Keratinocyte (primary cell): ENCODE data around the gene FLT3LG. TPM values are rescaled to one million over a fixed set of nuclear protein-coding genes. Genes with fewer than 3 reads are reported as not detected.
A peak's percentile ranks its signal among the peaks of the same experiment; 100 is the strongest.

Experiments
- DNase-seq: peaks from one replicate; pipeline ENCODE4 v3.0.0-alpha.2; 2011; ENCODE audit warnings: low read depth, missing footprints, low spot score
- FAIRE-seq: peaks from 2 replicates; lab custom pipeline; 2011; peaks lifted over from hg19 to GRCh38; lab: Jason Lieb, UNC
- H2AFZ ChIP-seq: 2 replicates; pipeline ENCODE4 v1.6.0; 2012; ENCODE audit warnings: low read length, control low read depth, inconsistent platforms; ENCODE audit not compliant: control insufficient read depth
- H3K27ac ChIP-seq: 2 replicates; pipeline ENCODE4 v1.5.1; 2011; ENCODE audit warnings: low read length; ENCODE audit not compliant: control insufficient read depth, insufficient read depth
- H3K27me3 ChIP-seq: 3 replicates; pipeline ENCODE4 v1.6.0; 2011; ENCODE audit warnings: low read length; ENCODE audit not compliant: control insufficient read depth, insufficient read depth; ENCODE audit errors: extremely low read depth
- H3K36me3 ChIP-seq, 2 experiments: 2 replicates in 1 of 2; 3 replicates in 1 of 2; pipeline ENCODE4 v1.5.1; 2011; ENCODE audit warnings: low read length in 2 of 2, mild to moderate bottlenecking in 1 of 2; ENCODE audit not compliant: control insufficient read depth in 2 of 2, insufficient read depth in 2 of 2; ENCODE audit errors: extremely low read depth in 1 of 2
- H3K4me1 ChIP-seq: 3 replicates; pipeline ENCODE4 v1.5.1; 2011; ENCODE audit warnings: low read length; ENCODE audit not compliant: control insufficient read depth, insufficient read depth; ENCODE audit errors: extremely low read depth
- H3K4me2 ChIP-seq: 3 replicates; pipeline ENCODE4 v1.6.0; 2011; ENCODE audit warnings: low read depth, low read length; ENCODE audit not compliant: control insufficient read depth, insufficient read depth; ENCODE audit errors: extremely low read depth
- H3K4me3 ChIP-seq, 3 experiments: fragments of 200-600 bp in 1 of 3; sonication (generic) in 1 of 3; 2 replicates in 2 of 3; 3 replicates in 1 of 3; pipeline ENCODE4 v1.5.1; 2011 to 2016; ENCODE audit warnings: low read length in 3 of 3, mild to moderate bottlenecking in 3 of 3, control low read depth in 2 of 3, inconsistent platforms in 1 of 3, low read depth in 1 of 3, mixed read lengths in 1 of 3, mixed run types in 1 of 3, moderate library complexity in 1 of 3; ENCODE audit not compliant: control insufficient read depth in 2 of 3, insufficient read depth in 2 of 3; ENCODE audit errors: extremely low read depth in 1 of 3
- H3K79me2 ChIP-seq: 2 replicates; pipeline ENCODE4 v1.6.0; 2012; ENCODE audit warnings: low read length; ENCODE audit not compliant: control insufficient read depth, insufficient read depth
- H3K9ac ChIP-seq: 3 replicates; pipeline ENCODE4 v1.6.0; 2011; ENCODE audit warnings: low read length; ENCODE audit not compliant: control insufficient read depth, insufficient read depth; ENCODE audit errors: extremely low read depth
- H3K9me1 ChIP-seq: 3 replicates; pipeline ENCODE4 v1.6.0; 2011; ENCODE audit warnings: low read length; ENCODE audit not compliant: control insufficient read depth, insufficient read depth; ENCODE audit errors: extremely low read depth
- H3K9me3 ChIP-seq: 2 replicates; pipeline ENCODE4 v1.5.1; 2012; ENCODE audit warnings: low read depth, low read length; ENCODE audit not compliant: control insufficient read depth
- H4K20me1 ChIP-seq: 3 replicates; pipeline ENCODE4 v1.6.0; 2011; ENCODE audit warnings: low read length; ENCODE audit not compliant: control insufficient read depth, insufficient read depth; ENCODE audit errors: extremely low read depth
- CTCF ChIP-seq, 3 experiments: IDR thresholded peaks in 1 of 3; conservative IDR thresholded peaks in 1 of 3; optimal IDR thresholded peaks in 1 of 3; 2 replicates in 2 of 3; 3 replicates in 1 of 3; pipeline versions ENCODE3 to v1.5.1; 2011; ENCODE audit warnings: low read length in 3 of 3, mild to moderate bottlenecking in 3 of 3, moderate library complexity in 2 of 3, control low read depth in 1 of 3, inconsistent platforms in 1 of 3; ENCODE audit not compliant: insufficient read depth in 2 of 3; ENCODE audit errors: extremely low read depth in 1 of 3
- EZH2 ChIP-seq: IDR thresholded peaks from one replicate; pipeline ENCODE4 v1.6.1; 2012; ENCODE audit warnings: inconsistent platforms, mild to moderate bottlenecking, low read length, moderate library complexity
- dilution Hi-C: fragments of 300-500 bp; cut with MboI; formaldehyde crosslinking; loops from one replicate; pipeline ENCODE4 v1.7.0; 2020; ENCODE audit warnings: low sequenced_read_pairs; ENCODE audit not compliant: extremely low pct_ligation_motif_present
- polyA plus RNA-seq, 5 experiments: library from polyadenylated mRNA; depleted of rRNA in 3 of 5; stranded (reverse) in 3 of 5; stranded (forward) in 1 of 5; unstranded in 1 of 5; fragments of >200 nt; gene quantifications; 1 replicate in 1 of 5; 2 replicates in 3 of 5; 3 replicates in 1 of 5; pipeline versions ENCODE4 v1.2.1 to v1.2.3, GENCODE V29; 2011 to 2012; ENCODE audit warnings: missing spikeins in 2 of 5, low read depth in 1 of 5, low replicate concordance in 1 of 5

FLT3LG gene
- polyA plus RNA-seq, 1 donor (not counting 4 experiments of a cell fraction or from before 2014, with no cell fraction given): 0.80 TPM

GRCh38 chr19:49425922-49426592 lies 48.0 kb upstream of the FLT3LG start:
- peaks cover 92% of the 10 kb centered on the region for H3K27me3 ChIP-seq
- H3K9me3 ChIP-seq: no peaks in the 10 kb centered on the region
- DNase-seq (no peak), FAIRE-seq (no peak)
- no peaks in the 10 kb centered on the region for H3K36me3 ChIP-seq
- no peak overlapping the region for H2AFZ ChIP-seq
- H3K79me2 ChIP-seq: no peaks in the 10 kb centered on the region
- H3K9me1 ChIP-seq: no peaks in the 10 kb centered on the region
- H3K4me1 ChIP-seq: peaks cover 7% of the 10 kb centered on the region
- no peak overlapping the region for H3K9ac ChIP-seq
- H3K4me2 ChIP-seq: no peak overlapping the region
- no peak overlapping the region for H3K27ac ChIP-seq
- no peaks in the 10 kb centered on the region for H4K20me1 ChIP-seq
- no peak overlapping the region for H3K4me3 ChIP-seq
- peak; percentile 30 for TF ChIP-seq EZH2
- no peak for TF ChIP-seq CTCF (optimal IDR thresholded peaks at IDR 0.05 in 1 of 3, IDR thresholded peaks at IDR 0.05 in 1 of 3, conservative IDR thresholded peaks at IDR 0.05 in 1 of 3; ENCODE audit: extremely low read depth in 1 of 3, insufficient read depth in 2 of 3, low read length in 3 of 3)
- dilution Hi-C loops: no loop called here

- dilution Hi-C loops: no loop called here
- Histone ChIP-seq H3K36me3 (no peaks in the 10 kb centered on the region), H3K4me1 (peaks cover 7% of the 10 kb centered on the region), H3K27ac (no peak overlapping the region), H3K9ac (no peak overlapping the region), H3K79me2 (no peaks in the 10 kb centered on the region), H3K4me3 (no peak overlapping the region), H2AFZ (no peak overlapping the region), H4K20me1 (no peaks in the 10 kb centered on the region), H3K4me2 (no peak overlapping the region), H3K9me1 (no peaks in the 10 kb centered on the region), H3K27me3 (peaks cover 92% of the 10 kb centered on the region), H3K9me3 (no peaks in the 10 kb centered on the region)
- TF ChIP-seq CTCF (optimal IDR thresholded peaks at IDR 0.05 in 1 of 3, IDR thresholded peaks at IDR 0.05 in 1 of 3, conservative IDR thresholded peaks at IDR 0.05 in 1 of 3; ENCODE audit: extremely low read depth in 1 of 3, insufficient read depth in 2 of 3, low read length in 3 of 3) (no peak), EZH2 (no peak)
- DNase-seq: no peak
- no peak for FAIRE-seq
These were observed 46.7 kb upstream of the FLT3LG start for GRCh38 chr19:49427339-49427738.
